ENCODE results near the gene TMEM91. TPM values are rescaled to one million over a fixed set of nuclear protein-coding genes. Genes with fewer than 3 reads are reported as not detected.

The TMEM91 gene
- polyA plus RNA-seq, 3 donors: 13.8 to 32.3 (median 25.3) TPM

DNA sequence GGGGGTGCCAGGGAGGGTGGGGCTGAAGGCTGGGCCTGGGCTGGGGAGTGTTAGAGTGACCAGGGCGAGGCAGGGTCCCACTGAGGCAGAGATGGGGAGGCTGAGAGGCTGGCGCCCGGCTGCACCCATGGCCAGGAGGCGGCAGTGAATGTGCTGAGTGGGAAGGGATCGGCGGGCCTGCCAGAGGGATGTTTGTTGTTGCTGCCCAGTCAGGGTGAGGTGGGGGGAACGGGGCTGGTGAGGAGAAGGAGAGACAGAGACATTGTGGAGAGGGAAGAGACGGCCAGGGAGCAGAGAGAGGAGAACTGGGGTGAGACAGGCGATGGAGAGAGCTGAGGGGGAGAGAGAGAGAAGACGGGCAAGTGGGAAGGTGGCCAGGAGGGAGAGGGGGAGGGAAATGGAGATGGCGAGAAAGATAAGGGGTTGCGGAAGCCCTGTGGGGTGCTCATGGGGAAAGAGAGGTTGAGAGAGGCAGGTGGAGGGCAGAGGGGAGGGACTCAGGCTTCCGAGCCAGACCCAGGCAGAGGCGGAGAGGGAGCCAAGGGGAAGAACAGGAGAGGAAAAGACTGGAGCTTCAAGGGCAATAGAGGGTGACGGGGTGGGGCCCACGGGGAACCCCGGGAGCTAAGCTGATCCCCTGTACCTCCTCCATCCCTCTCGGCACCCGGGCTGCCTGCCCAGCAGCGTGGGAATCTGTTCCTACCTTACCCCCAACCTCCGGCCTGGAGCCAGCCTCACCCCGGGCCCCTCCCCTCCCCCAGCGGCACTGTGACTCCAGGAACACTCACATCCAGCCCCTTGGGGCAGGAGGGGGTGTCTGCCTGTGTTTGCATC is 51.5 kb downstream of the TMEM91 start:
- no peak for DNase-seq

- no peak for DNase-seq
These were observed 52.1 kb downstream of the TMEM91 start for GRCh38 chr19:41428481-41428859.

DNA sequence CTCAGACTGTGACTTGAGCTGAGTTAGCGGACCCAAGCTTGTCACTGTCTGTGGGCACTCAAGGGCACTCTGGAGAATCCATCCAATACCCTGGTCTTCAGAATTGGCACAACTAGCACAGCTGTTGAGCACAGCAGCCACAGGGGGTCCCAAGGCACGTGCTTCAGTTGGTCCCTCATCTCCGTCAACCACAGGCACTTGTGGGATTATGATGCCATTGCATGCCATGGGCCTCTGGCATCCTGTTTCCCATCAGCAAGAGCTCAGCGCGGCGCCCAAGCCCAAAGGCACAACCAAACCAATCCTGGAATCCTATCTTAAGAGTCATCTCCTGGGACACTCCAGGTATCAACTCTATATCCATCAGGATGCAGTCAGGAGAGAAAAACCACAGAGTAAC is 54.6 kb downstream of the TMEM91 start:
- DNase-seq: no peak

DNA sequence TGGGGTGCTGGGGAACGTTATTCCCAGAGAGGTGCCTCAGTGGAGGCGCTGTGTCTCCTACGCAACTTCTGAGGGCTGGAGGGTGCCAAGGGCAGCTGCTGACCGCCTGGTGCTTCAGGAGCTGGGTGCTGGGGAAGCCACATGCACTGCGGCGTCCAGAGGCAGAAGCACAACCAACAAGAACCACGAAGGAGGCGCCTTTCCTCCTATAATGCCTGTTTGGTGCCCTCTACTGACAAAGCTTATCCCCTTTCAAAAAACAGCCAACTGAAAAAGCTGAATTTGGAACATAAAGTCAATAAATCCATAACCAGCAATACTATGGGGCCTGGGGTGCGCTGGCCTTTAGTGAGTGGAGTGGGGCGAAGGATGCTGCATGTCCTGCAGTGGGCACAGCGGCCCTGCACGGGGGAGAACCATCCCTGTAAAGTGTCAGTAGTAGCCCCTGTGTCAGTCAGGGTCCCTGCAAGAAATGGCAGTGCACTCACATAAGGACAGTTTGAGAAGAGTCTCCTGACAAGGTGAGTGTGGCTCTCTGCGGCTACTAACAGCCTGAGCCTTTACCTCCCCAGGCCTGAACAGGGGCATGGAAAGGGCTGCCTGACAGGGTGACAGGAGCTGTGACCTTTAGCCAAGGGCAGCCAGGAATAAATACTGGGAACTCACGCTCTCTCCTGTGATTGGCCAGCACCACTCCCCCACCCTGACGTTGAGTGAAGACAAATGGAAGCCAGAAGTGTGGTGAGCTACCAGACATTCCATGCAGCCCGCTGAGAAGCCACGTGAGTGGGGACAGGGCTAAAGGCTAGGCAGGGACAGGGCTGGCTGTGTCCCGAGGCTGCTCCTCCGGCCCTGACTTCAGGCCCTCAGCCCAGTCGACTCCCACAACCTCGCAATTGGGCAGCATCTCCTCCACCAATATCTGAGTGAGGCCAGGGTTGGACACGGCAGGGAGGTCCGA is 55.4 kb downstream of the TMEM91 start:
- DNase-seq: no peak

GRCh38 chr19:41433171-41433570 is 56.8 kb downstream of the TMEM91 start:
- no peak for DNase-seq

Other genes with a start within 250 kb of the TMEM91 start
- under 1 TPM; 0.36 to 0.62 (median 0.44) TPM for gene CYP2S1, start 183.3 kb upstream of the TMEM91 start, polyA plus RNA-seq (ENCODE audit: insufficient read length in 3 of 3)
- gene AXL, start 157.3 kb upstream of the TMEM91 start, polyA plus RNA-seq (ENCODE audit: insufficient read length in 3 of 3): 10 to 100 TPM; 30.4 to 39.5 (median 30.7) TPM
- gene HNRNPUL1, start 112.2 kb upstream of the TMEM91 start, polyA plus RNA-seq (ENCODE audit: insufficient read length in 3 of 3): 100 to 1,000 TPM; 208 to 212 (median 210) TPM
- 10 to 100 TPM; 35.4 to 40.4 (median 35.6) TPM for gene CCDC97, start 66.4 kb upstream of the TMEM91 start, polyA plus RNA-seq (ENCODE audit: insufficient read length in 3 of 3)
- gene TGFB1, start 22.6 kb upstream of the TMEM91 start, polyA plus RNA-seq (ENCODE audit: insufficient read length in 3 of 3): 10 to 100 TPM; 28.9 to 33.1 (median 29.3) TPM
- gene B9D2, start 12.4 kb upstream of the TMEM91 start, polyA plus RNA-seq (ENCODE audit: insufficient read length in 3 of 3): 10 to 100 TPM in 2 of 3 donors, 1 to 10 TPM in 1; 9.5 to 10.3 (median 10.3) TPM
- gene EXOSC5, start 20.8 kb downstream of the TMEM91 start, polyA plus RNA-seq (ENCODE audit: insufficient read length in 3 of 3): 10 to 100 TPM; 18.0 to 21.0 (median 20.0) TPM
- gene BCKDHA, start 21.3 kb downstream of the TMEM91 start, polyA plus RNA-seq (ENCODE audit: insufficient read length in 3 of 3): 10 to 100 TPM; 50.1 to 59.1 (median 53.3) TPM
- gene B3GNT8, start 50.8 kb downstream of the TMEM91 start, polyA plus RNA-seq (ENCODE audit: insufficient read length in 3 of 3): 1 to 10 TPM; 3.7 to 5.1 (median 4.9) TPM
- gene DMAC2, start 63.4 kb downstream of the TMEM91 start, polyA plus RNA-seq (ENCODE audit: insufficient read length in 3 of 3): 10 to 100 TPM; 55.8 to 75.8 (median 64.4) TPM
- gene ERICH4, start 66.6 kb downstream of the TMEM91 start, polyA plus RNA-seq (ENCODE audit: insufficient read length in 3 of 3): 1 to 10 TPM; 4.3 to 7.5 (median 6.0) TPM
- 1 to 10 TPM; 1.5 to 2.4 (median 1.9) TPM for gene CEACAM21, start 199.6 kb downstream of the TMEM91 start, polyA plus RNA-seq (ENCODE audit: insufficient read length in 3 of 3)